GM12878 (cell line): ENCODE measurements around the gene KRI1. TPM values are rescaled to one million over a fixed set of nuclear protein-coding genes. Genes with fewer than 3 reads are reported as not detected.
A peak's percentile ranks its signal among the peaks of the same experiment; 100 is the strongest.

Source experiments
- ATF7 ChIP-seq: fragments of 450-650 bp; IDR thresholded peaks from 2 replicates; pipeline ENCODE4 v1.6.1; 2016; ENCODE audit warnings: low read depth, mild to moderate bottlenecking
- BHLHE40 ChIP-seq, 2 experiments: fragments of 450-650 bp in 1 of 2; IDR thresholded peaks; 2 replicates each; pipeline ENCODE4 v1.6.1; 2011 to 2017; ENCODE audit warnings: low read depth in 2 of 2, borderline replicate concordance in 1 of 2, improper control_type of control experiment in 1 of 2, low read length in 1 of 2, mild to moderate bottlenecking in 1 of 2
- CBFB ChIP-seq: IDR thresholded peaks from 2 replicates; pipeline ENCODE4 v1.6.1; 2016; ENCODE audit warnings: antibody characterized with exemption, low read depth
- CEBPZ ChIP-seq: fragments of 150-350 bp; IDR thresholded peaks from 2 replicates; pipeline ENCODE4 v1.6.1; 2016; ENCODE audit warnings: low read depth, low read length
- CREM ChIP-seq: IDR thresholded peaks from 2 replicates; pipeline ENCODE4 v1.6.1; 2014; ENCODE audit warnings: antibody characterized with exemption, low read depth
- DPF2 ChIP-seq: fragments of 450-650 bp; IDR thresholded peaks from 2 replicates; pipeline ENCODE4 v1.6.1; 2017; ENCODE audit warnings: mild to moderate bottlenecking
- EP300 ChIP-seq, 2 experiments: fragments of 150-350 bp in 1 of 2; IDR thresholded peaks; 2 replicates each; pipeline ENCODE4 v1.6.1; 2011 to 2012; ENCODE audit warnings: low read depth in 2 of 2, low read length in 2 of 2, borderline replicate concordance in 1 of 2, improper control_type of control experiment in 1 of 2, inconsistent platforms in 1 of 2; ENCODE audit not compliant: control insufficient read depth in 1 of 2
- ETV6 ChIP-seq, 2 experiments: fragments of 450-650 bp in 1 of 2; IDR thresholded peaks in 1 of 2; conservative IDR thresholded peaks in 1 of 2; 2 replicates each; pipeline ENCODE4 v1.6.1; 2014; ENCODE audit warnings: antibody characterized with exemption in 1 of 2, borderline replicate concordance in 1 of 2, low read depth in 1 of 2, mild to moderate bottlenecking in 1 of 2, moderate library complexity in 1 of 2
- GATAD2B ChIP-seq: fragments of 450-650 bp; conservative IDR thresholded peaks from 2 replicates; pipeline ENCODE4 v1.6.1; 2017; ENCODE audit warnings: low read depth, mild to moderate bottlenecking, moderate library complexity
- HDGF ChIP-seq: fragments of 450-650 bp; IDR thresholded peaks from 2 replicates; pipeline ENCODE4 v1.6.1; 2016; ENCODE audit warnings: antibody characterized with exemption
- KLF5 ChIP-seq: fragments of 450-650 bp; IDR thresholded peaks from 2 replicates; pipeline ENCODE4 v1.6.1; 2014; ENCODE audit warnings: mild to moderate bottlenecking; ENCODE audit not compliant: partially characterized antibody
- MTA2 ChIP-seq: fragments of 450-650 bp; IDR thresholded peaks from 2 replicates; pipeline ENCODE4 v1.6.1; 2016; ENCODE audit warnings: low read depth, mild to moderate bottlenecking, moderate library complexity
- NBN ChIP-seq: fragments of 450-650 bp; IDR thresholded peaks from 2 replicates; pipeline ENCODE4 v1.6.1; 2016
- PBX3 ChIP-seq: IDR thresholded peaks from 2 replicates; pipeline ENCODE4 v1.6.1; 2011; ENCODE audit warnings: mild to moderate bottlenecking, low read depth, low read length, moderate library complexity; ENCODE audit not compliant: insufficient replicate concordance
- POLR2A ChIP-seq: IDR thresholded peaks from 2 replicates; pipeline ENCODE4 v1.6.1; 2011; ENCODE audit warnings: low read depth, mild to moderate bottlenecking, low read length
- POLR2AphosphoS2 ChIP-seq: IDR thresholded peaks from 2 replicates; pipeline ENCODE4 v1.6.1; 2011; ENCODE audit warnings: low read depth, mild to moderate bottlenecking, low read length, improper control_type of control experiment, moderate library complexity
- POLR2AphosphoS5 ChIP-seq: IDR thresholded peaks from 2 replicates; pipeline ENCODE4 v1.6.1; 2011; ENCODE audit warnings: mild to moderate bottlenecking, low read length, inconsistent platforms
- RUNX3 ChIP-seq: IDR thresholded peaks from 2 replicates; pipeline ENCODE4 v1.6.1; 2012; ENCODE audit warnings: low read length, inconsistent platforms
- SMARCA5 ChIP-seq: fragments of 450-650 bp; IDR thresholded peaks from 2 replicates; pipeline ENCODE4 v1.6.1; 2017; ENCODE audit warnings: mild to moderate bottlenecking
- SPI1 ChIP-seq: IDR thresholded peaks from 2 replicates; pipeline ENCODE4 v1.6.1; 2011; ENCODE audit warnings: low read depth, mild to moderate bottlenecking, low read length, moderate library complexity, borderline replicate concordance; ENCODE audit not compliant: insufficient read depth
- TBL1XR1 ChIP-seq: IDR thresholded peaks from 2 replicates; pipeline ENCODE4 v1.6.1; 2012; ENCODE audit warnings: low read depth, low read length, improper control_type of control experiment
- polyA plus RNA-seq, 11 experiments: library from polyadenylated mRNA; depleted of rRNA in 4 of 11; unstranded in 6 of 11; stranded (reverse) in 5 of 11; fragments of >200 nt; fragmentation: Nextera tagmentation in 4 of 11; fragmentation: Illumina TruSeq in 1 of 11; extraction: Ambion mirVana in 4 of 11; extraction: Trizol in 1 of 11; gene quantifications; 1 replicate in 1 of 11; 2 replicates in 10 of 11; pipeline versions ENCODE4 v1.2.1 to v1.2.3, GENCODE V29; 2011 to 2016; ENCODE audit warnings: inconsistent platforms in 2 of 11, missing spikeins in 2 of 11, low read depth in 1 of 11
- total RNA-seq, 4 experiments: library from RNA; depleted of rRNA in 3 of 4; stranded (reverse); fragments of >200 nt in 3 of 4; fragmentation: Illumina TruSeq in 1 of 4; extraction: Trizol in 1 of 4; gene quantifications; 2 replicates each; pipeline versions ENCODE4 v1.2.1 to v1.2.3, GENCODE V29; 2013 to 2021
- TF ChIP-seq, protein P1 (sequence below): fragments of 450-650 bp; IDR thresholded peaks from 2 replicates; pipeline ENCODE4 v1.6.1; 2017; ENCODE audit warnings: low read depth, mild to moderate bottlenecking, moderate library complexity

The KRI1 gene
- total and polyA plus RNA-seq, 10 of the 15 experiments (the other 5 are each of a cell fraction or from before 2014, with no cell fraction given) = 0.98 to 42.5 (median 24.7) TPM

- 0 out of 4 replicates have a peak, but pooled peaks of 1 of the 2 experiments have one; percentile 10 for TF ChIP-seq EP300 (IDR thresholded peaks at IDR 0.05; ENCODE audit: borderline replicate concordance in 1 of 2, control insufficient read depth in 1 of 2, low read depth in 2 of 2, low read length in 2 of 2)
- TF ChIP-seq KLF5 = no peak
- peak; percentile 19; the same call in 1 of the 2 replicates for TF ChIP-seq SPI1
- TF ChIP-seq MTA2 = peak; percentile 62
- TF ChIP-seq HDGF = peak; percentile 33; the same call in 1 of the 2 replicates
- TF ChIP-seq, protein P1, sequence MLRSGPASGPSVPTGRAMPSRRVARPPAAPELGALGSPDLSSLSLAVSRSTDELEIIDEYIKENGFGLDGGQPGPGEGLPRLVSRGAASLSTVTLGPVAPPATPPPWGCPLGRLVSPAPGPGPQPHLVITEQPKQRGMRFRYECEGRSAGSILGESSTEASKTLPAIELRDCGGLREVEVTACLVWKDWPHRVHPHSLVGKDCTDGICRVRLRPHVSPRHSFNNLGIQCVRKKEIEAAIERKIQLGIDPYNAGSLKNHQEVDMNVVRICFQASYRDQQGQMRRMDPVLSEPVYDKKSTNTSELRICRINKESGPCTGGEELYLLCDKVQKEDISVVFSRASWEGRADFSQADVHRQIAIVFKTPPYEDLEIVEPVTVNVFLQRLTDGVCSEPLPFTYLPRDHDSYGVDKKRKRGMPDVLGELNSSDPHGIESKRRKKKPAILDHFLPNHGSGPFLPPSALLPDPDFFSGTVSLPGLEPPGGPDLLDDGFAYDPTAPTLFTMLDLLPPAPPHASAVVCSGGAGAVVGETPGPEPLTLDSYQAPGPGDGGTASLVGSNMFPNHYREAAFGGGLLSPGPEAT = 0 out of 2 replicates have a peak, but pooled peaks have one; percentile 44
- TF ChIP-seq POLR2AphosphoS2 = no peak
- peak; percentile 59 to 66; a peak in 2 of 4 replicates for TF ChIP-seq BHLHE40 (IDR thresholded peaks at IDR 0.05; ENCODE audit: borderline replicate concordance in 1 of 2, low read depth in 2 of 2, low read length in 1 of 2)
- peak; percentile 80 for TF ChIP-seq POLR2A
- TF ChIP-seq CBFB = peak; percentile 52; the same call in 1 of the 2 replicates
- peak; percentile 44; the same call in 1 of the 2 replicates for TF ChIP-seq DPF2
- TF ChIP-seq TBL1XR1 = no peak
- peak; percentile 73 for TF ChIP-seq POLR2AphosphoS5
- 0 out of 2 replicates have a peak, but pooled peaks have one; percentile 18 for TF ChIP-seq CREM
- peak; percentile 54 for TF ChIP-seq ATF7
- peak; percentile 26; the same call in 1 of the 2 replicates for TF ChIP-seq SMARCA5
- TF ChIP-seq NBN = peak; percentile 86
- TF ChIP-seq CEBPZ = no peak
- TF ChIP-seq GATAD2B = peak; percentile 41; the same call in 1 of the 2 replicates
- peak; percentile 91 for TF ChIP-seq RUNX3
- TF ChIP-seq PBX3 = no peak
- no peak for TF ChIP-seq ETV6 (conservative IDR thresholded peaks at IDR 0.05 in 1 of 2, IDR thresholded peaks at IDR 0.05 in 1 of 2; ENCODE audit: borderline replicate concordance in 1 of 2, low read depth in 1 of 2)
These were observed 1.0 kb upstream of the KRI1 start (continued) for GRCh38 chr19:10566658-10567410.
